Osteocyte (in vitro differentiated cells): ENCODE results near the gene ESPN. TPM values are rescaled to one million over a fixed set of nuclear protein-coding genes. Genes with fewer than 3 reads are reported as not detected.

Experiments
- DNase-seq: peaks from one replicate; pipeline ENCODE4 v3.0.0; 2021; ENCODE audit warnings: mixed read lengths; ENCODE audit not compliant: unreplicated experiment; ENCODE audit errors: extremely low spot score
- H3K27ac Mint-ChIP-seq: one replicate; pipeline ENCODE4 v1.8.0; 2021; ENCODE audit warnings: mild to moderate bottlenecking, mixed read lengths; ENCODE audit not compliant: unreplicated experiment
- H3K27me3 Mint-ChIP-seq: one replicate; pipeline ENCODE4 v1.8.0; 2021; ENCODE audit warnings: mixed read lengths; ENCODE audit not compliant: unreplicated experiment
- H3K36me3 Mint-ChIP-seq: one replicate; pipeline ENCODE4 v1.8.0; 2021; ENCODE audit warnings: mixed read lengths; ENCODE audit not compliant: unreplicated experiment
- H3K4me1 Mint-ChIP-seq: one replicate; pipeline ENCODE4 v1.8.0; 2021; ENCODE audit warnings: mixed read lengths; ENCODE audit not compliant: unreplicated experiment
- H3K4me3 Mint-ChIP-seq: one replicate; pipeline ENCODE4 v1.8.0; 2021; ENCODE audit warnings: mild to moderate bottlenecking, moderate library complexity, mixed read lengths; ENCODE audit not compliant: unreplicated experiment
- H3K9me3 Mint-ChIP-seq: one replicate; pipeline ENCODE4 v1.8.0; 2021; ENCODE audit warnings: mixed read lengths; ENCODE audit not compliant: unreplicated experiment
- CTCF ChIP-seq: fragments of 200-600 bp; sonication (generic); IDR thresholded peaks from 2 replicates; pipeline ENCODE4 v1.5.0; 2021; ENCODE audit warnings: antibody characterized with exemption, mild to moderate bottlenecking, moderate library complexity
- total RNA-seq: library from RNA; stranded (reverse); gene quantifications from 2 replicates; pipeline ENCODE4 v1.2.1, GENCODE V29; 2021

The ESPN gene
- total RNA-seq, 1 donor from 2014 or later = not detected

GRCh38 chr1:6416295-6416656 lies 8.3 kb upstream of the ESPN start:
- no peak overlapping the region for H3K27ac Mint-ChIP-seq

GRCh38 chr1:6416906-6417305 lies 7.7 kb upstream of the ESPN start:
- no peaks in the 10 kb centered on the region for H3K36me3 Mint-ChIP-seq
- DNase-seq = no peak
- peaks cover 21% of the 10 kb centered on the region for H3K4me1 Mint-ChIP-seq
- no peak overlapping the region for H3K4me3 Mint-ChIP-seq
- H3K9me3 Mint-ChIP-seq = no peaks in the 10 kb centered on the region
- H3K27me3 Mint-ChIP-seq = peaks cover 61% of the 10 kb centered on the region
- no peak overlapping the region for H3K27ac Mint-ChIP-seq
- no peak for TF ChIP-seq CTCF

More at GRCh38 chr1:6416295-6416656, 8.3 kb upstream of the ESPN start:
- Mint-ChIP-seq H3K4me3 (no peak overlapping the region), H3K27me3 (peaks cover 60% of the 10 kb centered on the region), H3K9me3 (no peaks in the 10 kb centered on the region), H3K36me3 (no peaks in the 10 kb centered on the region), H3K4me1 (peaks cover 21% of the 10 kb centered on the region)
- TF ChIP-seq CTCF = no peak
- no peak for DNase-seq

GRCh38 chr1:6417961-6418667 lies 6.5 kb upstream of the ESPN start:
- Mint-ChIP-seq H3K36me3 (no peaks in the 10 kb centered on the region), H3K4me3 (no peak overlapping the region), H3K4me1 (peaks cover 21% of the 10 kb centered on the region), H3K27me3 (peaks cover 62% of the 10 kb centered on the region), H3K9me3 (no peaks in the 10 kb centered on the region), H3K27ac (no peak overlapping the region)
- no peak for TF ChIP-seq CTCF
- DNase-seq = no peak

GRCh38 chr1:6418668-6419396 lies 5.7 kb upstream of the ESPN start:
- Mint-ChIP-seq H3K4me1 (peaks cover 24% of the 10 kb centered on the region), H3K4me3 (peak overlapping the region; percentile 22)

More at GRCh38 chr1:6418668-6419396, 5.7 kb upstream of the ESPN start:
- no peak for DNase-seq
- no peaks in the 10 kb centered on the region for H3K9me3 Mint-ChIP-seq
- H3K27me3 Mint-ChIP-seq = peaks cover 66% of the 10 kb centered on the region
- no peaks in the 10 kb centered on the region for H3K36me3 Mint-ChIP-seq
- no peak overlapping the region for H3K27ac Mint-ChIP-seq
- TF ChIP-seq CTCF = no peak
